RWPE2 (cell line): ENCODE data around the gene AGBL4.

Experiments
- ATAC-seq: fragments of 200-7000 bp; cut with Tn5 transposase; 3 replicates; pipeline ENCODE4 v1.9.1; 2021; ENCODE audit warnings: low read depth
- DNase-seq: peaks from one replicate; pipeline ENCODE4 v3.0.0-alpha.2; 2020; ENCODE audit warnings: low spot score
- H3K27ac ChIP-seq: fragments of 450-650 bp; 2 replicates; pipeline ENCODE4 v1.5.1; 2017; ENCODE audit warnings: mild to moderate bottlenecking; ENCODE audit not compliant: poor library complexity, severe bottlenecking
- H3K27me3 ChIP-seq: fragments of 250-450 bp; sonication (Bioruptor Pico); 2 replicates; pipeline ENCODE4 v1.5.1; 2021; ENCODE audit warnings: mild to moderate bottlenecking, moderate library complexity; ENCODE audit not compliant: insufficient read depth, poor library complexity, severe bottlenecking
- H3K36me3 ChIP-seq: fragments of 250-450 bp; sonication (Bioruptor Pico); 2 replicates; pipeline ENCODE4 v1.5.1; 2020; ENCODE audit warnings: low read depth, mild to moderate bottlenecking, moderate library complexity
- H3K4me1 ChIP-seq: fragments of 250-450 bp; sonication (Bioruptor Pico); 2 replicates; pipeline ENCODE4 v1.5.1; 2021; ENCODE audit warnings: mild to moderate bottlenecking, moderate library complexity; ENCODE audit not compliant: insufficient read depth, poor library complexity, severe bottlenecking
- H3K4me3 ChIP-seq: fragments of 250-450 bp; sonication (Bioruptor Pico); 2 replicates; pipeline ENCODE4 v1.5.1; 2021; ENCODE audit warnings: mild to moderate bottlenecking, moderate library complexity; ENCODE audit not compliant: severe bottlenecking
- H3K9me3 ChIP-seq: fragments of 250-450 bp; sonication (Bioruptor Pico); 2 replicates; pipeline ENCODE4 v1.5.1; 2021; ENCODE audit warnings: mild to moderate bottlenecking, moderate library complexity; ENCODE audit not compliant: severe bottlenecking
- TF ChIP-seq, protein P1 (sequence below): fragments of 450-650 bp; IDR thresholded peaks from one replicate; pipeline ENCODE4 v1.5.1; 2017; ENCODE audit warnings: mild to moderate bottlenecking, moderate library complexity; ENCODE audit not compliant: poor library complexity, severe bottlenecking

The AGBL4 gene

GRCh38 chr1:49226758-49227157 lies 797.0 kb downstream of the AGBL4 start:
- H3K4me1 ChIP-seq = no peaks in the 10 kb centered on the region
- H3K4me3 ChIP-seq = no peak overlapping the region
- DNase-seq (no peak), ATAC-seq (no peak)
- no peaks in the 10 kb centered on the region for H3K9me3 ChIP-seq
- no peaks in the 10 kb centered on the region for H3K36me3 ChIP-seq
- H3K27ac ChIP-seq = no peak overlapping the region
- TF ChIP-seq, protein P1, sequence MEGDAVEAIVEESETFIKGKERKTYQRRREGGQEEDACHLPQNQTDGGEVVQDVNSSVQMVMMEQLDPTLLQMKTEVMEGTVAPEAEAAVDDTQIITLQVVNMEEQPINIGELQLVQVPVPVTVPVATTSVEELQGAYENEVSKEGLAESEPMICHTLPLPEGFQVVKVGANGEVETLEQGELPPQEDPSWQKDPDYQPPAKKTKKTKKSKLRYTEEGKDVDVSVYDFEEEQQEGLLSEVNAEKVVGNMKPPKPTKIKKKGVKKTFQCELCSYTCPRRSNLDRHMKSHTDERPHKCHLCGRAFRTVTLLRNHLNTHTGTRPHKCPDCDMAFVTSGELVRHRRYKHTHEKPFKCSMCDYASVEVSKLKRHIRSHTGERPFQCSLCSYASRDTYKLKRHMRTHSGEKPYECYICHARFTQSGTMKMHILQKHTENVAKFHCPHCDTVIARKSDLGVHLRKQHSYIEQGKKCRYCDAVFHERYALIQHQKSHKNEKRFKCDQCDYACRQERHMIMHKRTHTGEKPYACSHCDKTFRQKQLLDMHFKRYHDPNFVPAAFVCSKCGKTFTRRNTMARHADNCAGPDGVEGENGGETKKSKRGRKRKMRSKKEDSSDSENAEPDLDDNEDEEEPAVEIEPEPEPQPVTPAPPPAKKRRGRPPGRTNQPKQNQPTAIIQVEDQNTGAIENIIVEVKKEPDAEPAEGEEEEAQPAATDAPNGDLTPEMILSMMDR = no peak
- H3K27me3 ChIP-seq = no peaks in the 10 kb centered on the region

DNA sequence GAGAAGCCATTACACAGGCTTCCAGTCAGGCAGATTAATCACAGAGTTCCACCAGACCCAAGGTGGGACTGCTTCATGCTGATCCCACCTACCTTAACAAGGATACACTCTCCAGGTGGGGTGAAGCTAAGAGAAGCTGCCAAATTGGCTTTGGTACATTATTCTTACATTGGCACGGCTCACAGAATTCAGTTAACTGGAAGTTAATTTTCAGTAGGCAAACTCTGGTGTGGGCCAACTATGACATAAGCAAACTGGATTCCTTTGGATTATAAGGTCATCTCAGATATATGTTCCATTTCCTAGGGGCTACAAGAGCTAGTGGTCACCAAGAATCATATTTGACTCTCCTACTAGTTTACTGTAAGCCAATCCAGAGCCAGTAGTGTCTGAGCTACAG lies 798.3 kb downstream of the AGBL4 start:
- H3K27me3 ChIP-seq = no peaks in the 10 kb centered on the region
- no peaks in the 10 kb centered on the region for H3K36me3 ChIP-seq
- no peak overlapping the region for H3K4me3 ChIP-seq
- DNase-seq = no peak
- ATAC-seq = no peak
- H3K27ac ChIP-seq = no peak overlapping the region
- TF ChIP-seq, protein P1 = no peak
- H3K9me3 ChIP-seq = no peaks in the 10 kb centered on the region
- H3K4me1 ChIP-seq = no peaks in the 10 kb centered on the region

- TF ChIP-seq, protein P1 = no peak
- H3K36me3 ChIP-seq = no peaks in the 10 kb centered on the region
- no peaks in the 10 kb centered on the region for H3K4me1 ChIP-seq
- DNase-seq (no peak), ATAC-seq (no peak)
- no peaks in the 10 kb centered on the region for H3K27me3 ChIP-seq
- H3K27ac ChIP-seq = no peak overlapping the region
- H3K9me3 ChIP-seq = no peaks in the 10 kb centered on the region
- H3K4me3 ChIP-seq = no peak overlapping the region
Measured at GRCh38 chr1:49213301-49213700, 810.5 kb downstream of the AGBL4 start.

DNA sequence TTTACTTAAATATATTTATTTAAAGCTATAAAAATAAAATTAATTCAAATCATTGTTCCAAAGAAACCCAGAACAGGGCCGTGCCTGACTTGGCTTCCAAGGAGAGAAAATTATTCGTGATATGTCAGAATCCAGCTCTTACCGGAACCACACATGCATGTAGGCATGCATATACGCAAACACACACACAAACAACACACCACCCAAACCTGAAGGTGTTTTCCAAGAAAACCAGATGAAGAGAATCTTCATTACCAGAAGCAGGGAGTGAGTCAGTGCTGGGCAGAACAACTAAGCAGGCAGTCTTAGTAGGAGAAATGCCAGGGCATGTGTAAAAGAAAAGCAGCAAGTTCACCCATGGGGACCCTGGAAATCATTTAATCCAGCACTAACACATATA lies 815.0 kb downstream of the AGBL4 start:
- Histone ChIP-seq H3K4me3 (no peak overlapping the region), H3K9me3 (no peaks in the 10 kb centered on the region), H3K27ac (no peak overlapping the region)

GRCh38 chr1:49204720-49205119 lies 819.0 kb downstream of the AGBL4 start:
- no peaks in the 10 kb centered on the region for H3K9me3 ChIP-seq
- H3K4me1 ChIP-seq = no peaks in the 10 kb centered on the region
- no peak overlapping the region for H3K4me3 ChIP-seq
- no peak for ATAC-seq
- TF ChIP-seq, protein P1 = no peak
- H3K27ac ChIP-seq = no peak overlapping the region
- no peaks in the 10 kb centered on the region for H3K27me3 ChIP-seq
- no peaks in the 10 kb centered on the region for H3K36me3 ChIP-seq
- DNase-seq = no peak

More for the DNA sequence above, 815.0 kb downstream of the AGBL4 start:
- DNase-seq (no peak), ATAC-seq (no peak)
- Histone ChIP-seq H3K36me3 (no peaks in the 10 kb centered on the region), H3K4me1 (no peaks in the 10 kb centered on the region), H3K27me3 (no peaks in the 10 kb centered on the region)
- TF ChIP-seq, protein P1 = no peak
